Ishikawa (cell line): Measurements from ENCODE around the gene NPTX2.

ENCODE experiments used
- EP300 ChIP-seq: IDR thresholded peaks from 2 replicates; pipeline ENCODE4 v1.6.1; 2012; ENCODE audit warnings: borderline replicate concordance
- RAD21 ChIP-seq: IDR thresholded peaks from 2 replicates; pipeline ENCODE4 v1.6.1; 2012; ENCODE audit warnings: low read depth
- TEAD4 ChIP-seq: IDR thresholded peaks from 2 replicates; pipeline ENCODE4 v1.6.1; 2012
- TF ChIP-seq, protein P1 (sequence below): IDR thresholded peaks from 2 replicates; pipeline ENCODE4 v1.6.1; 2012

DNA sequence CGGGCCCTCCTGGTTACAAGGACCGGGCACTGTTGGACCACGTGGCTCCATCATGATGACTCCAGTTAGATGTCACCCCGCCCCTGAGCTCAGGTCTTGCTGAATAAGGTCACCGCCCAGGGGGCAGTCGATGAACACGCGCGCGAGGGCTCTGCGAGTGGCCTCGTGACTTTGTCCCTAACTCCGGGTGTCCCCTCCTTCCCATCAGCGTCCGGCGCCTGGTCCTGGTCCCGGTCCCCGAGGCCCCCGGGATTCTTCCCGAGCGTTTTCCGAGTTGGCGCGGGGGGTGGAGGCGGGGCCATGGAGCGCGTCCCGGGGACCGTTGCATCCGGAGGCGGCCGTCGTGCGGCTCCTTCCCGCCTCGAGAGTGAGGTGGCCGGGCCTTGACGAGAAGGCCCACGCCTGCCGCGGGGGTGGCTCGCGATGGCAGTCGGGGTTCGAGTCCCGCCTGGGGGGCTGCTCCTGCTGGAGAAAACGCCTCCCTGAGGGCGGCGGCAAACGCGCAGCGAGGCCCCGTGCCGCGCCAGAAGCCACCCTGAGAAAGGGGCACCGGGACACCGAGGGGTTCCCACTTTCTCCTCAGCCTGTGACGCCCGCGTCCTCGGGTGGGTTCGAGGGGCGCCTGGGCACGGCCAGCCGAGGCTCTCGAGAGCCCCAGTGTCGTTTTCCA, 569 bp upstream of the NPTX2 start:
- TF ChIP-seq EP300 (no peak), RAD21 (no peak), TEAD4 (no peak)
- TF ChIP-seq, protein P1, sequence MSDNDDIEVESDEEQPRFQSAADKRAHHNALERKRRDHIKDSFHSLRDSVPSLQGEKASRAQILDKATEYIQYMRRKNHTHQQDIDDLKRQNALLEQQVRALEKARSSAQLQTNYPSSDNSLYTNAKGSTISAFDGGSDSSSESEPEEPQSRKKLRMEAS, result no peak
